Activated CD8-positive, alpha-beta T cell treated with anti-CD3 and anti-CD28 coated beads, Interleukin-2, amount 10 ng/mL, durations not matched to agents 7 days and 5 days (primary cell): Measurements from ENCODE around the gene NPY4R2. TPM values are rescaled to one million over a fixed set of nuclear protein-coding genes. Genes with fewer than 3 reads are reported as not detected.
"Not testable (repeated sequence)": the region's sequence is repeated elsewhere in the genome, so short reads cannot be mapped to it uniquely, and the experiment has no call there.

Experiments used
- ATAC-seq: fragments of 150-1000 bp; cut with Tn5 transposase; one replicate; pipeline ENCODE4 v1.10.0; 2021; ENCODE audit warnings: moderate library complexity
- CTCF ChIA-PET: fragments of 350-600 bp; sonication (Branson Sonifier 250); formaldehyde crosslinking; loops from one replicate; lab custom pipeline; 2021; ENCODE audit warnings: antibody characterized with exemption; lab: Charles Lee
- POLR2A ChIA-PET: fragments of 350-600 bp; sonication (Branson Sonifier 250); formaldehyde crosslinking; loops from one replicate; lab custom pipeline; 2021; ENCODE audit warnings: antibody characterized with exemption; lab: Charles Lee
- DNase-seq: peaks from one replicate; pipeline ENCODE4 v3.0.0-alpha.2; 2020
- H3K27ac Mint-ChIP-seq: one replicate; pipeline ENCODE4 v1.8.0; 2021; ENCODE audit warnings: mild to moderate bottlenecking, mixed read lengths
- H3K27me3 Mint-ChIP-seq: one replicate; pipeline ENCODE4 v1.8.0; 2021; ENCODE audit warnings: low read depth, mixed read lengths
- H3K36me3 Mint-ChIP-seq: one replicate; pipeline ENCODE4 v1.8.0; 2021; ENCODE audit warnings: low read depth, mixed read lengths
- H3K4me1 Mint-ChIP-seq: one replicate; pipeline ENCODE4 v1.8.0; 2021; ENCODE audit warnings: low read depth, mixed read lengths
- H3K4me3 Mint-ChIP-seq: one replicate; pipeline ENCODE4 v1.8.0; 2021; ENCODE audit warnings: mild to moderate bottlenecking, mixed read lengths
- H3K9me3 Mint-ChIP-seq: one replicate; pipeline ENCODE4 v1.8.0; 2022; ENCODE audit warnings: mixed read lengths; ENCODE audit not compliant: insufficient read depth
- total RNA-seq, 2 experiments: library from RNA; stranded (reverse); gene quantifications; one replicate each; pipeline ENCODE4 v1.2.3, GENCODE V29; 2021

The NPY4R2 gene
- total RNA-seq, 2 experiments from 2014 or later: not detected

GRCh38 chr10:47970047-47970446 lies 51.6 kb downstream of the NPY4R2 start:
- H3K27ac Mint-ChIP-seq, CTCF ChIA-PET, ATAC-seq, H3K36me3 Mint-ChIP-seq, DNase-seq, H3K4me1 Mint-ChIP-seq, H3K4me3 Mint-ChIP-seq, H3K27me3 Mint-ChIP-seq, POLR2A ChIA-PET, H3K9me3 Mint-ChIP-seq: not testable (repeated sequence)

GRCh38 chr10:47971598-47971997 lies 53.1 kb downstream of the NPY4R2 start:
- H3K4me1 Mint-ChIP-seq, H3K36me3 Mint-ChIP-seq, DNase-seq, H3K27me3 Mint-ChIP-seq, H3K4me3 Mint-ChIP-seq, H3K27ac Mint-ChIP-seq, CTCF ChIA-PET, H3K9me3 Mint-ChIP-seq, POLR2A ChIA-PET, ATAC-seq: not testable (repeated sequence)

- CTCF ChIA-PET, H3K27ac Mint-ChIP-seq, DNase-seq, POLR2A ChIA-PET, H3K36me3 Mint-ChIP-seq, H3K4me3 Mint-ChIP-seq, H3K4me1 Mint-ChIP-seq, H3K27me3 Mint-ChIP-seq, H3K9me3 Mint-ChIP-seq, ATAC-seq: not testable (repeated sequence)
Measured at GRCh38 chr10:47972077-47972476, 53.6 kb downstream of the NPY4R2 start.

Other genes starting within 250 kb of the NPY4R2 start
- under 1 TPM; 0.23 to 0.32 TPM for gene SYT15B, start 155.1 kb upstream of the NPY4R2 start, total RNA-seq
- not detected for gene FAM25C, start 81.1 kb downstream of the NPY4R2 start, total RNA-seq